Measurements from ENCODE around the gene PPFIBP1. TPM values are rescaled to one million over a fixed set of nuclear protein-coding genes. Genes with fewer than 3 reads are reported as not detected.

PPFIBP1 gene
- total and polyA plus RNA-seq, 12 donors, result 9.6 to 123 (median 74.3) TPM

DNA sequence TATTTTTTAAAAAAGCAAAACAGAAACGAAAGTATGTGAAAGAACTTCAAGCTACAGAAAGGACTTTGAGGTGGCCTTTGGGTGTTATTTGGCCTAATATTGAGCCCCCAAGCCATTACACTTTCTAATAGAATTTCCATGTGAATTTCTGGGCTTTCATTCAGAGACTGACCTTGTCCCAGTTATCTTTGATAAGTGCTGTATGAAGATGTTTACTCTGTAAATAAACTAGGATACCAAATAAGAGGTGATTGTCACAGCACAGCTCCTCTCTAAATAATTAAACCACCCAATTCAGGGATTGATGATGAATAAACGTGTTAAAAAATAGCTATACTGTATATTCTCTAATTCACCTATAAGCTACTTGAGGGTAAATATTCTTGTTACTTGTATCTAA lies 32.8 kb upstream of the PPFIBP1 start:
- Histone ChIP-seq H3K4me1 (replicated peaks in 1 of 2) (no peaks in the 10 kb centered on the region), H3K27ac (no peak overlapping the region), H3K27me3 (no peaks in the 10 kb centered on the region), H3K9me3 (replicated peaks in 1 of 3) (no peaks in the 10 kb centered on the region), H3K4me3 (no peak overlapping the region), H3K36me3 (replicated peaks in 1 of 2) (no peaks in the 10 kb centered on the region)
- TF ChIP-seq CTCF (IDR thresholded peaks at IDR 0.05), result no peak
- no peak for TF ChIP-seq POLR2A (IDR thresholded peaks at IDR 0.05)
- 47 to 81% (median 64%) methylated on average over 2 of the region's 2 CpGs for WGBS, 4 donors
- DNase-seq, result no peak
- intact Hi-C loops (cut with DNase I), result no loop called here

- no peaks in the 10 kb centered on the region for H3K36me3 ChIP-seq (replicated peaks in 1 of 2)
- no peaks in the 10 kb centered on the region for H3K4me1 ChIP-seq (replicated peaks in 1 of 2)
- H3K27ac ChIP-seq, result no peak overlapping the region
- DNase-seq, result no peak
- intact Hi-C loops (cut with DNase I), result no loop called here
- WGBS, 4 donors, result 61 to 69% (median 68%) methylated on average over 6 of the region's 6 CpGs
- no peak for TF ChIP-seq CTCF (IDR thresholded peaks at IDR 0.05)
- TF ChIP-seq POLR2A (IDR thresholded peaks at IDR 0.05), result no peak
- H3K9me3 ChIP-seq (replicated peaks in 1 of 3), result no peaks in the 10 kb centered on the region
- no peak overlapping the region for H3K4me3 ChIP-seq
- H3K27me3 ChIP-seq, result no peaks in the 10 kb centered on the region
These were observed 30.6 kb upstream of the PPFIBP1 start for GRCh38 chr12:27493260-27493940.

DNA sequence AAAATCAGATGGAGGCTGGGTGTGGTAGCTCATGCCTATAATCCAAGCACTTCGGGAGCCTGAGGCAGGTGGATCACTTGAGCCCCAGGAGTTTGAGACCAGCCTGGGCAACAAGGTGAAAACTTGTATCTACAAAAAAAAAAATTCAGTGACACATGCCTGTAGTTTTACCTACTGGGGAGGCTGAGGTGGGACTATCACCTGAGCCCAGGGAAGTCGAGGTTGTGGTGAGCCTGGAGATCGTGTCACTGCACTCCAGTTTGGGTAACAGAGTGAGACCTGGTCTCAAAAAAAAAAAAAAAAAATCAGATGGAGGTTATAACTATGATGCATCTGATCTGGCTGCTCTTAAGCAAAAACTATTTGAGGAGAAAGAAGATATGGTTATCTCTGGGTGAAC lies 26.6 kb upstream of the PPFIBP1 start:
- Histone ChIP-seq H3K27me3 (no peaks in the 10 kb centered on the region), H3K27ac (no peak overlapping the region), H3K4me1 (replicated peaks in 1 of 2) (no peaks in the 10 kb centered on the region), H3K4me3 (no peak overlapping the region), H3K9me3 (replicated peaks in 1 of 3) (no peaks in the 10 kb centered on the region), H3K36me3 (replicated peaks in 1 of 2) (no peaks in the 10 kb centered on the region)
- intact Hi-C loops (cut with DNase I), result no loop called here
- WGBS, 4 donors, result 85 to 100% (median 91%) methylated on average over 2 to 3 of the region's 3 CpGs
- DNase-seq, result no peak
- no peak for TF ChIP-seq POLR2A (IDR thresholded peaks at IDR 0.05)
- TF ChIP-seq CTCF (IDR thresholded peaks at IDR 0.05), result no peak

GRCh38 chr12:27498149-27498548 lies 25.9 kb upstream of the PPFIBP1 start:
- TF ChIP-seq POLR2A (IDR thresholded peaks at IDR 0.05), result no peak
- TF ChIP-seq CTCF (IDR thresholded peaks at IDR 0.05), result no peak
- DNase-seq, result no peak
- no peaks in the 10 kb centered on the region for H3K27me3 ChIP-seq
- H3K4me1 ChIP-seq (replicated peaks in 1 of 2), result no peaks in the 10 kb centered on the region
- intact Hi-C loops (cut with DNase I), result no loop called here
- no peak overlapping the region for H3K27ac ChIP-seq
- H3K4me3 ChIP-seq, result no peak overlapping the region
- H3K36me3 ChIP-seq (replicated peaks in 1 of 2), result no peaks in the 10 kb centered on the region
- 84 to 91% (median 91%) methylated on average over 4 of the region's 4 CpGs for WGBS, 4 donors
- H3K9me3 ChIP-seq (replicated peaks in 1 of 3), result no peaks in the 10 kb centered on the region
